Activated T-cell treated with anti-CD3 and anti-CD28 coated beads for 1 hour (primary cell): ENCODE measurements around the gene PIK3R3.

Experiments
- DNase-seq: peaks from one replicate; pipeline ENCODE4 v3.0.0-alpha.2; 2020; ENCODE audit warnings: low read depth

The PIK3R3 gene

DNA sequence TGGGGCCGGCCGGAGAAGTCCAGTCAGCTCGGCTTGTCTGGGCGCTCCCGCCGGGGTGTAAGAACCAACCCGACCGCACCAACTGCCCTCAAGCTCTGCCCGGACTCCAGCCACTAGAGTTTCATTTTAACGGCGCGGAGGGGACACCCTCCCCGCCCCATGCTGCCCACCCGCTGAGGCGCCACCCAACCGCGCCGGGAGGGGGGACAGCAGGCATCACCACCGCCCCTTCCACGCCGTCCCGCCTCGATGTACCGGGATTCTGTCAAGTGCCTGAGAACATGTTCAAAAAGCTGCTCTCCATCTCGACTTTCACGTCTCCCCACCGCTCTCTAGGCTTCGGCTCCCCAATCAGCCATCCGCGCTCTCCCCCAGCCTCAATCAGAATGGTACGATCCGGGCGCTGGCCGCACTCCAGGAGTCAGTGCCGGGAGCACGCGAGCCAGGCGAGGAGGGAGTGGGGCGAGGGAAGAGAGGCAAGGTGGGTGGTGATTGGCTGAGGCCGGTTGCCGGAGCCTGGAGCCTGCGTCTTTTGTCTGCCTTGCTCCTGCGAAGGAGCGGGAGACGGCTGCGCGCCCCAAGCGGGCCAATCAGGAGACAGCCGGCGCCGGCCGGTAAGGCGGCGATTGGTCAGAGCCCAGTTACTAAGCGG, at the start of gene PIK3R3:
Gene PIK3R3, minus strand, starts transcription at position 101 of the 652 bp plus-strand sequence. CDS start 677 bp downstream, outside the sequence.
- DNase-seq = peak; percentile 61

DNA sequence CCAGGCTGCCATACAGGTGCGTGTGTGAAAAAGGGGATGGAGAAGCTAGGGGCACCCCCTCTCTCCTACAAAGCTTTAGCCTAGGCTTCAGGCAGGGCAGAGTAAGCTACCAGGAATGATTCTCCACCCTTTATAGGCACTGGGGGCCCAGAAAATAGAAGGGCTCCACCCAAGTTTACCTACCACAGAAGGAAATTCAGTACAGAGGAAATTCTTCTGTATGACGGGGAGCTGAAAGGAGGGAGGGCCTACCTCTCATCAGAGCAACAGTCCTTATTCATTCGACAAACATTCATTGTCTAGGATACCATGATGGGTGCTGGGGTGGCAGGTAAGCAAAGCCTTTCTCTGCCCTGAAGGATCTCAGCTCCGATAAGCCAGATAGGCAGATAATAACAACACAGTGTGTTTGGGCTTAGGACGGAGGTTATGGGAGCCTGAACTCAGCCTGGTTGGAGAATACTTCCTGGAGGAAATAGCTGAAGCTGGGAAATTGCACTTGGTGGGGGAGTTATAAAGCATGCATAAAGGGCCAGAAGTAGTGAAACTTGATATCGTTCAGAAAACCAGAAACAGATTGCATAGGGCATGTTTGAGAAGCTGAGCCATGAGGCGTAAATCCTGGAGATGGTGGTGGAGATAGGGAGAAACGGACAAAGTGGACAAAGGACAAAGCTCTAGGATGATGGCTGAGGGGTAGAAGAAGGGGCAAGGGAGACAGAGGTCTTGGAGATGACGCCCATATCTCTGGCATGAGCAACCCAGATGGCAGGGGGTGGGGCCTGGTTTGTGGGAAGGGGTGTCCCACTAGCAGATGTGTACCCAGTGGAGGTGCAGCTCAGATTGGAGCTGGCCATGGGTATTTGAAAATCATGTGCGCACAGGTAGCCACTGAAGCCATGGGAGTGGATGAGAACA, 49.2 kb upstream of the PIK3R3 start:
- DNase-seq = no peak

DNA sequence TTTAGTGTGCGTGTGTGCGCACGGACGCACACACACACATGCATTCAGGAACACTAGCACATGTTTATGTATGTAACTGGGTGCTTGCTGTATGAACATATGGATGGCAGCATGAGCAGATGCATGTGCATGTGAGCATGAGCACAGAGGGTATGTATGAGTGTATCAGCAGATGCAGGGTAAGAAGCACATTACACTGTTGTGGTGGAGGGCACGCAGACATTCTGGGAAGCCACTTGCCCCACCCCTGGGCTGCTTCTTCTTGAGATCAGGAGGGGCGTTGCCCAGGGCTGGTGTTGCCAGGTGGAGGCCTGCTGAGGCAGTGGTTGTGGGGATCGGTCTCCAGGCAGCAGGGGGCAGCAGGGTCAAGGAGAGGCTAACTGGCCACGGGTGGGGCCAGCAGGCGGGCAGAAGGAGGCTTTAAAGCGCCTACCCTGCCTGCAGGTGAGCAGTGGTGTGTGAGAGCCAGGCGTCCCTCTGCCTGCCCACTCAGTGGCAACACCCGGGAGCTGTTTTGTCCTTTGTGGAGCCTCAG, 47.7 kb upstream of the PIK3R3 start:
- no peak for DNase-seq

DNA sequence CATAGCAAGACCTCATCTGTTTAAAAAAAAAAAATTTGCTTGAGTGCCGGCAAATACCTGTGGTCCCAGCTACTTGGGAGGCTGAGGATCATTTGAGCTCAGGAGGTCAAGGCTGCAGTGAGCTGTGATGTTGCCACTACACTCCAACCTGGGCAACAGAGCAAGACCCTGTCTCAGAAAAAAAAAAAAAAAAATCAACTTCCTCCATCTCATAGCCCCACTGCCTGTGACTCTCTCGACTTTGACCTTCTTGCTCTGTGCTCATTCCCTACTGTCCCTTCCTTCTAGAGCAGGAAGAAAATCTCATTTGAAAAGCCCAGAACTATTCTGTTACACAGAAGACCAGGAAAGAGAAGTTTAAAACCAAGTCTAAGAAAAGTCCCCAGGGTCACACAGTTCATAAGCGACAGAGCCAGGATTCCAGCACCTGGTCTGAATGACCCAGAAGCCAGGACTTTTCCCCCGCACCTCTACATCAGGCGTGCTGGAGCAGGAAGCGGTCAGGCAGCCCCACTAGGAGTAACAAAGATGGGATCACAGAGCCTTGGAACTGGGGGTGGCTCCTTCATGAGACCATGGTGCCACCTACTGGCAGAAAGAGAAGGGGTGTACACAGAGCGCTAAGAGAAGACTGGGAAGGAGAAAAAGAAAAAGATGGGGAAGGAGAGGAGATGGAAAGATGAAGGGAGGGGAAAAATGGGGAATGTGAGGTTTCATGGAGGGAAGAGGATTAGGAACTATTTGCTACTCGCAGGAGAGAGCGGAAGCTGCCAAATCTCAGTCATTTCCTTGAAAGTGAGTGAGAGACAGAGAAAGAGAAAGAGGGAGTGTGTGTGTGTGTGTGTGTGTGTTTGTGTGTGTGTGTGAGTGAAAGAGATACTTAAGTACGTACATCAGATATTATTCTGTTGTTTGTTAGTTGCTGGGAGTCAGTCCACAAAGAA, 47.0 kb upstream of the PIK3R3 start:
- peak; percentile 51 for DNase-seq

DNA sequence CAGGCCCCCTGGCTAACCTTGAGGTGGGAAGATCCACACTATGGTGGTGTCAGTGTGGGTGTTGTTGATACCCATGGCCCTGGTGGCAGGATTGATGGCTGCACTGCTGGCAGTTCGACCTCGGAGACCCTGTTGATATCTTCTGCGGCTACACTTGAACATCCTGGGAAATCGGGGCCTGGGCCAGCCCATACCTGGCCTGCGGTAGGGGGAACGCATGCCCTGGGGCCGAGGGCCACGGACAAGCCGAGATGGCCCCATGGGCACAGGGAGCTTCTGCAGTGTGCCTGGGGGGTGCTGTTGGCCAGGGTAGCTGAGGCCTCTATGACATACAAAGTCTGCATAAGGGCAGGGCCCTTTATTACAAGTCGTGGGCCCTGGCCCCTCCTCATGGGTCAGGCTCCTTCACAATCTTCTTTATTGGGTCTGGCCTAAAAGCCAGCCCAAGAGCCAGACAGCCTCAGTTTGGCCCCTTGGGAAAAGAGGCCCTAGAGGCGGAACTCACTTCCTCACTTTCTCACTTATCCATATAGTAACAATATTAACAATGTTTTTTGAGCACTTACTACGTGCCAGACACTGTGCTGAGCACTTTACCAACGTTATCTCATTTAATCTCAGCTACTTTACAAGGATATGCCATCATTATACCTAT, 43.9 kb upstream of the PIK3R3 start, which contains the start of gene P3R3URF:
Gene P3R3URF, minus strand, starts transcription at position 278 of the 655 bp plus-strand sequence. Its CDS starts 17 bp downstream, at position 261.
- DNase-seq = no peak

DNA sequence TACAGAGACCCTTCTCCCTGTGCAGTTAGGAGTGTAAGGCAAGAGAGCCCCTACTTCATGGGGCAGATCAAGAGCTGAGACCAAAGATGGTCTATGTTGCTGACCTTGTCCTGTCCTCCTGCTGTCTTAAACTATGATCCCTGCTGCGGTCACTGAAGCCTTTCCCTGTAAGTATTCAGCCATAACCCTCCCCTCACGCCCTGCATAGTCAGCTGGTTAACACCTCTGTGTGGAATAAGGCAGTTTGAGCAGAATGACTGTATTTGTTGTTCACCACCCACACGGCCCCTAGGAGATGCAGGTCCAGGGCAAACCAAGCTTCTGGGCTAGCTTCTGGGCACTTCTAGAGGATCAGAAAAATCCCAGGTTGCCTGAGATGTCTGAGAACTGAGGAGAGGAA, 42.8 kb upstream of the PIK3R3 start:
- no peak for DNase-seq

DNA sequence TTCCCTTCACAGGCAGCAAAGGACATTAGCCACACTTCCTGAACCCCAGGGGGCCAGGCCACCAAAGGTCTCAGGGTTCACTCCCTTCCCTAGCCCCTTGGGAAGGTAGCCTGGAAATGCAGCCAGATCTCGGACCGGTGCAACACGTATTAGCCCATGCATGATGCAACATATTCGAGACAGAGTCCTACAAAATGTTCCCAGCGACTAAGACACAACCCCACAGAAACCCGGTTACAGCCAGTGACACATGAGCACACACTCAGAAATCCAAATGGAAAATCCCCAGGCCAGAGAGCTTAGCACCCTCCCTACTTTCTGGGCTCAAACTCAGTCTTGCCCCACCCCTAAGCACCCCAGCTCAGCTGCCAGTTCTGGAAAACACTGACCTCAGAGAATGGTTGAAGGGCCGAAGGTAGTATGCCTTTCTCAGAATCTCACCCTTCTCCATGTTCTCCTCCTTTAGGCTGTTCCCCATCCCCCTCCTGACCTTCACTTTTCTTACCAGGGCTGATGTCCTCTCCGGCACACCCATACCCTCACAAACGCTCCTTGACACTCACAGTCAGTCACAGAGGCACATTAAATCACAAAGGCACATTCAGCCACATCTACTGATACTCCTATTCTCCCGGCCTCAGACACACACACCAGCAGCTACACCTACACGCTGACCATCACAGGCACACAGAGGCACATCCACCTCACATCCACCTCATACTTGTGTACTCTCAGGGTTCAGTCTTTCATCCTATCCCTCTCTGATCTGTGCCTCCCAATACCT, 42.2 kb upstream of the PIK3R3 start, which contains the start of gene TSPAN1:
Gene TSPAN1, plus strand, starts transcription at position 640 of the 784 bp plus-strand sequence. CDS start 6,021 bp downstream, outside the sequence.
- DNase-seq = no peak

DNA sequence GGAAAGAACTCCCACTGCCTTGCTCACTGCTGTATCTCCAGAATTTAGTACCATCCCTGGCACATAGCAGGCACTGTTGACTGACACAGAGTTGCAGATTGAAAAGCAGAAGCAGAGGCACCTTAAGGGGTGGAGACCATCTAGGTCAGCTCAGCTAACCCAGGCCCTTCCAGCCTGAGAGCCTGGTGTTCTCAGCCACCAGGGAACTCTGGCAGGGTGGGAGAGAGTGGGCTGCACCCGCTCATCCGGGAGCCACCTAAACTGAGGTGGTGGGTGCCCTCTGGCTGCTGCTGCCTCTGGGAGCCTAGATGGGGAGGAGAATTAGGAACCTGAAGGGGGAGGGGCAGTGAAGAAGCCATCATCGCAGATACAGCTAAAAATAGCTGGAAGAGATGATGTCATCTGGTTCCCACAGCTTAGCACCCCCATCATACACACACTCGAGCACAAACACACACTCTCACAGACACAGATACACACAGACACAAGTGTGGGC, 41.0 kb upstream of the PIK3R3 start:
- no peak for DNase-seq

DNA sequence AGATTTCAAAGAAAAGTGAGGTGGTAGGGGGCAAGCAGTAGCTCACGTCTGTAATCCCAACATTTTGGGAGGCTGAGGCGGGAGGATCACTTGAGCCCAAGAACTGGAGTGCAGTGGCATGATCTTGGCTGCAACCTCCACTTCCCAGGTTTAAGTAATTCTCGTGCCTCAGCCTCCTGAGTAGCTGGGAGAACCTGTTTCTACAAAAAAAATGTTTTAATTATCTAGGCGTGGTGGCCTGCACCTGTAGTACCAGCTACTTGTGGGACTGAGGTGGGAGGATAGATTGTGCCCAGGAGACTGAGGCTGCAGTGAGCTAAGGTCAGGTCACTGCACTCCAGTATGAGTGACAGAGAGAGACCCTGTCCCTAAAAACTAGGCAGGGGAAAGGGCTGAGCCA, 39.9 kb upstream of the PIK3R3 start:
- DNase-seq = no peak

DNA sequence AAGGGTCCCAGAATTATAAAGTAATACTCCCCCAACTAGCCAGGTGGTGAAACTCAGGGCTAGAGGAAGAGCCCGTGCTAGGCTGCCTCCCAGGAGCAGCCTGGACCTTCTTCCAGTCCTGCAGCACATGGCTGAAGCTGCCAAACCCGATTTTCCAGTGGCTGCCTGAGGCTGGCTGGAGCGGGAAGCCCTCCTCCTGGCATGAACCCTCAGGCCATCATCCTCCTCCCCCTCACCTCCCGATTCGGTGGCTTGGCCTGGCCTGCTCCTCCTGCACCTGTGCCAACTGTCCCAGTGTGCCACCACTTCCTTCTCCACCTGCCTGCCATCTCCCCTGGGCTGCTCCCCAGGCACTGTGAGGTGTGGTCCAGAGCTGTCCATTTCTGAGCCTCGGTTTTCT, 39.4 kb upstream of the PIK3R3 start:
- no peak for DNase-seq

DNA sequence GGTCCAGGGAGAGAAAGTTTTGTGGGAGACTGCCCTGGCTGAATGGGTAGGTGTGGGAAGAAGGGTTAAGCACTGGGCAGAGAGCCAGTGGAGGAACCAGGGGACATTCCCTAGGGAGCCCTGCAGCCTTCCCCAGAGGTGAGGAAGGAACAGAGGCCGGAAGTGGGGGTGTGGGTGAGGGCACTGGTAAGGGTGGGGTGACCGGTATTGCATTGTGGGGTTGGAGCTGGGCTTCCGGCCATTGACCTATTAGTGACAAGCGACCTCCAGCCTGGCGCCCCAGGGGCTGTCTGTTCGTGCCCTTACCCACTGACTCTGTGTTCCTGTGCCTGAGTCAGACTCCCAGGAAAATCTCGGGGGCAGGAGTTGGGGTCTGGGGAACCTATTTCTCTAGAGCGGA, 38.9 kb upstream of the PIK3R3 start:
- DNase-seq = no peak

DNA sequence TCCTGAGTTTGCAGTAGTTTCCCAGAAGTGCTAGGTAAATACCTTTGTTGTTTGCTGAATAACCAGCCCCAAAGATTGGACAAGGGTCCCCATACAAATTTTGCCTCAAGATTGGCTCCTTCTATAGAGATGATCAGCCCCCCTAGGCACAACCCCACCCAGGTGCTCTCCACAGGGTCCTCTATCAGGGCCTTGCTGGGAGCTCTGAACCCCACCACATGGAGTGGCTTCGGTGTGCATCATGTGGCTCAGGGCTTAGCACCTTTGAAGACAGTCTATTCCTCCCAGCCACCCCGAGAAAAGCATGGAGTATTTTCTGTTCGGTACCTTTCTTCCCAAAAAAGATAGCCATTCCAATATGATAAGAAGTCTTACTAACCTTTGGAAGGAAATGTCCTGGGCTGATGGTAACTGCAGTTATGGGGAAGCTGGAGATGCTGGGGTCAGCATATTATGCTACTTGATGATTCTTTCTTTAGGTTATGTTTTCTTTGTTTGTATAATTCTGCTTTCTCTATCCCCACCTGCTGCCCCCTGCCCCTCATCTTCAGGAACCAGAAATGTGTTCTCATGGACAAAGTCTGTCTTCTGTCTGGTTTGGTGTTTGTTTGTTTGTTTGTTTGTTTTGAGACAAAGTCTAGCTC, 37.5 kb upstream of the PIK3R3 start:
- no peak for DNase-seq

DNA sequence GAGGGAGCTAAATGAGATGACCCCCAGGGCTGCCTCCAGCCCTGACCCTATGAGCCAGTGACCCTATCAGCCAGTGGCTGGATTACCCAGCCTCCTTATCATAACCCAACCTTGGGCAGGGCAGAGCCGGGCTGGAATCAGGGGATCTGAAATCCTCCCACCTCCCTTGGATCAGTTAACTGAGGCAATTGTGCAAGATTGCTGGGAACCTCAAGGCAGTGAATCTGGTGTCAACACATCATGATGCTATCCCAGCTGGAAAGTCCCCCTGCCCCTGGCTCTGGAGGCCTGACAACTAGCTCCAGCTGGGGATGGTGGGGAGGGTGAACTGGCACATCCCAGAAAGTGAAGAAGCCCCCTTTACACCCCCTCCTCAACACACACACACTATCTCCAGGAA, 36.0 kb upstream of the PIK3R3 start:
- DNase-seq = no peak

DNA sequence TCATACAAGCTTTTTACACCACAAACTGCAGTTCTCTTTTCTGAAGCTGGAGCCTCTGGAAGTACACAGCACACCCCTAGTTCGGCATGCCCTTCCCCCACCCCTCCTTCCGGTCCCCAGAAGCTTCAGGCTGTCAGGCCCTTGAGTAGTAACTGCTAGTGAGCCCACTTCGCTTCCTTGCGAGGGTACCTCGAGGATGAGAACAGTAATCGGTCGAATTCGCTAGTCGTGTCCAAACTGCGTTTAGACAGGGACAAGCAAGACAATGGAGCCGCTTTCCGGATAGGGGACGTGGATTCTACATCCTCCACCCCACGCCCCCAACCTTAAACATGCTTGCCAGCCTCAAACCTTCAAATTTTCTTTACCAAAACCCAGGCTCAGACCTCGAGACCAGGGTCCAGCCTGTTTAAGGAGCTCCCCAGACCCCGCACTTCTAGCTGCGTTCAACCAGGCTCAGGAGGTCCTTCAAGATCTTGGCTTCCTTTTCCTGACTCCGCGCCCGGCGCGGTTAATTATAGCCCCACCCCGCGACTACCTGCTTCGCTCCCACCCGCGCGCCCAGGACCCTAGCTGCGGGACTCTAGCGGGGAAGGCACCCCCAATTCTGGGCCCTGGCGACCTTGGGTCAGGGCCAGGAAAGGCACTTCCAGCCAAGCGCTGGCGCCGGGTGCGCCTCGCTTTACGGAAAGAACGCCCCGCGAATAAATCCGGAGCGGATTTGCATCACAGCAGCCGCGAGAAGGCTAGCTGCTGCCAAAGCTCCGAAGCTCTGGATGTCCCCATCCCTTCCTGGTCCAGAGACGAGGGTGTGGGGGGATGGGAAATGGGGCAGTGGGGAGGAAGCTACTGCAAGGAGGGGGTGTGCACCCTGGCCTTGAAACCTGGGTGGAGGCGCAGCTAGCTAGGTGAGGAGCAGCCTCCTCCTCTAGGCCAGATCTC, 34.4 kb upstream of the PIK3R3 start:
- peak; percentile 37 for DNase-seq

DNA sequence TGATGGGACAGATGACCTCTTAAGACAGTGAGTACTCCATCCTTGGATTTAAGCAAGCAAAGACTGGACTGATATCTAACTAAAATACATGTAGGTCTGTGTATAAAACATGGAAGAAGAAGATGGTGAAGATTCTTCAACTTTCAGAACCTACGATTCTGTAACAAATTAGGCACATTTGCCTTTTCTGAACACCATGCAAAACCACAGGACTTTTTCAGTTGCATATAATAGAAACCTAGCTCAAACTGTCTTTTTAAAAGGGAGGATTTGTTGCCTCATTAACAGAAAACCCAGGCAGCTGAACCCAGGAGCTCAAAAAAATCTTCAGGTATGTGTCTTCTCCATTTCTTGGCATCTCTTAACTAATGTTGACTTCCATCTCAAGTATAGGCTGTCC, 27.8 kb upstream of the PIK3R3 start:
- no peak for DNase-seq

DNA sequence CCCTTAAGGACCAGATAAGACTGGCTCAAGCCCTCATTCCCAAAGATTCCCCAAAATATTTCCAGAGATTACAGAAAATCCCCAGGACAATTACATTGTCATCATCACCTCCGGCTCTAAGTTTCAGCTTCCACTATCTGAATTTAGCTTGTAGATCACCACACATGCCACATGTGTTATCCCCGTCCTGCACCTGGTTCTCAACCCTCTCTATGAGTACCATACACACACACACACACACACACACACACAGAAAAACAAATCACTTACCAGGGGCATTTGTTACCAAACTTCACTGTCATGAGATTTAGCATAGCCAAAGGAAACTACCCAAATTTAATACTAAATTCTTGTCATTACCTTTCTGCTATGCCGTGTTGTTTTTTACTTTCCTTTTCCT, 27.1 kb upstream of the PIK3R3 start:
- DNase-seq = no peak

DNA sequence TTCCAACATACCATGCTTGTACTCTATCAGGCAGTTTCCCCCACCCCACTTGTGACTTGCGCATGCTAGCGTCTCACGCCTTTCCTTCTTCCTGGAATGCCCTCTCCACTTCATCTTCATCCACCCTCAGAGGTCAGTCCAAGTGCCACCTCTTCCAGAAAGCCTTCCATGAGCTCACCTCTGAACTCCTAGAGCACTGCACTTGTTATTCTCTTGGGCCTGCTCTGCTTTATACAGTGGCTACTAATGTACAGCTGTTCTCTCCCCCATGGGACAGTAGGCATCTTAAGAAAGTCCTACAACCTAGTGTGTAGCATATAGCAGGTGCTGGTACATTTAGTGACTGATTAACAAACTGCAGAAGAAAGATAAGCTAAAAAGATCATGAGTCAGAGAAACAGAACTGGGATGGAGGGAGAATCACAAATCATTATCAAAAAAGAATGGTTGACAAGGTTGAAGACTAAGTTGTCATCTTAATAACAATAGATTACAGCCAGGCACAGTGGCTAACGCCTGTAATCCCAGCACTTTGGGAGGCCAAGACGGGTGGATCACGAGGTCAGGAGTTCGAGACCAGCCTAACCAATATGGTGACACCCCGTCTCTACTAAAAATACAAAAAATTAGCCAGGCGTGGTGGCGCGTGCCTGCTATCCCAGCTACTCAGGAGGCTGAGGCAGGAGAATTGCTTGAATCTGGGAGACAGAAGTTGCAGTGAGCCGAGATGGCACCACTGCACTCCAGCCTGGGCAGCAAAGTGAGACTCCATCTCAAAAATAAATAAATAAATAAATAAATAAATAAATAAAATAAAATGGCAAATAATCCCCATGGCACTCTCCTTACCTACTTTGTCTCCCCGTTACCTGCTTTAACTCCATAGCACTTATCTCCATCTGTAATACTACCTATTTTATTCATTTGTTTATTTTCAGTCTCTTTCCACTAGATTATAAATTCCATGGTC, 26.2 kb upstream of the PIK3R3 start:
- no peak for DNase-seq
